Endothelial cell of umbilical vein (primary cell): ENCODE results near the gene FBXW11.

ENCODE experiments used
- EZH2 ChIP-seq: IDR thresholded peaks from 2 replicates; pipeline ENCODE4 v1.6.1; 2012; ENCODE audit warnings: borderline replicate concordance, low read depth, mild to moderate bottlenecking, moderate library complexity, low read length, inconsistent platforms; ENCODE audit not compliant: severe bottlenecking
- MYC ChIP-seq: IDR thresholded peaks from one replicate; pipeline ENCODE4 v1.6.1; 2011; ENCODE audit warnings: mild to moderate bottlenecking, low read depth, low read length
- POLR2A ChIP-seq: IDR thresholded peaks from 2 replicates; pipeline ENCODE4 v1.6.1; 2012; ENCODE audit warnings: low read depth, mild to moderate bottlenecking, control low read depth, low read length
- POLR2AphosphoS5 ChIP-seq: IDR thresholded peaks from 2 replicates; pipeline ENCODE4 v1.6.1; 2012; ENCODE audit warnings: low read depth, mild to moderate bottlenecking, control low read depth, low read length, moderate library complexity; ENCODE audit not compliant: insufficient read depth
- TF ChIP-seq, protein P1 (sequence below), 2 donors: IDR thresholded peaks; 1 replicate in 1 of 2; 2 replicates in 1 of 2; pipeline ENCODE4 v1.5.1; 2011; ENCODE audit warnings: low read length in 2 of 2, mild to moderate bottlenecking in 2 of 2, moderate library complexity in 2 of 2, control low read depth in 1 of 2, inconsistent platforms in 1 of 2, low read depth in 1 of 2; ENCODE audit not compliant: insufficient read depth in 1 of 2; ENCODE audit errors: extremely low read depth in 1 of 2

DNA sequence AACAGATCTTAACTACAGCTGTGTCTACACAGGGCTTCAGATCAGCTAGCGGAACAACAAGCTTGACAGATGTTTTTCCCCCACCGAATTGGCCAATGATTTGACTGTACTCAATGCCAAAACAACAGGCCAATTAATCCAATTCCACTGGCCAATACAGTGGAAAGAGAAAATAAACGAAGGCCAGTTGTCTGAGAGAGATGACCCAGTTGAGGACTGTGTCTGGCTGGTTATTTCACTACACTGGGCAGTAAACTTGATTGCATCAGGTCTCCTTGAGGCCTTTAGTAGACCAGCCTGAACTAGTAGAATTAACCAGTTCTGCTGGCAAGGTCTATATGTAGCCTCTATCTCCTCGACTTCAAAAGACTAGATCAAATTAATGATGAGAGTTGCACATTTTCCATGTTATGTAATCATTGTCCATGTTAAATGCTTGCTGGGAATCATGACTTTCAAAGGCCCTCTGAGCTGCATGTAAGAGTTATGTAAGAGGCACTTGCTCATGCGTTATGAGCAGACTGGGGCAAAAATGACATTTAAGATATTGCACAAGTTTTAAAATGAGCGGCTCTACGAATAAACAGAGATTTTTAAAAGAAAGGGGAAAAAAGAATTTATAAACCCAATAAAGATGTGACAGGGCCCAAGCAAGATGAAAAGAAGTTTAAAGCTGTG, 192.5 kb downstream of the FBXW11 start:
- TF ChIP-seq MYC (no peak), POLR2A (no peak), EZH2 (no peak), POLR2AphosphoS5 (no peak)
- TF ChIP-seq, protein P1, sequence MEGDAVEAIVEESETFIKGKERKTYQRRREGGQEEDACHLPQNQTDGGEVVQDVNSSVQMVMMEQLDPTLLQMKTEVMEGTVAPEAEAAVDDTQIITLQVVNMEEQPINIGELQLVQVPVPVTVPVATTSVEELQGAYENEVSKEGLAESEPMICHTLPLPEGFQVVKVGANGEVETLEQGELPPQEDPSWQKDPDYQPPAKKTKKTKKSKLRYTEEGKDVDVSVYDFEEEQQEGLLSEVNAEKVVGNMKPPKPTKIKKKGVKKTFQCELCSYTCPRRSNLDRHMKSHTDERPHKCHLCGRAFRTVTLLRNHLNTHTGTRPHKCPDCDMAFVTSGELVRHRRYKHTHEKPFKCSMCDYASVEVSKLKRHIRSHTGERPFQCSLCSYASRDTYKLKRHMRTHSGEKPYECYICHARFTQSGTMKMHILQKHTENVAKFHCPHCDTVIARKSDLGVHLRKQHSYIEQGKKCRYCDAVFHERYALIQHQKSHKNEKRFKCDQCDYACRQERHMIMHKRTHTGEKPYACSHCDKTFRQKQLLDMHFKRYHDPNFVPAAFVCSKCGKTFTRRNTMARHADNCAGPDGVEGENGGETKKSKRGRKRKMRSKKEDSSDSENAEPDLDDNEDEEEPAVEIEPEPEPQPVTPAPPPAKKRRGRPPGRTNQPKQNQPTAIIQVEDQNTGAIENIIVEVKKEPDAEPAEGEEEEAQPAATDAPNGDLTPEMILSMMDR (IDR thresholded peaks at IDR 0.05; ENCODE audit: extremely low read depth in 1 of 2, insufficient read depth in 1 of 2, low read depth in 1 of 2, low read length in 2 of 2), result no peak
